CD14-positive monocyte (primary cell): ENCODE data around the gene MOCOS. TPM values are rescaled to one million over a fixed set of nuclear protein-coding genes. Genes with fewer than 3 reads are reported as not detected.

Experiments
- DNase-seq, 3 donors: peaks; one replicate each; pipeline ENCODE4 v3.0.0-alpha.2; 2011 to 2022
- H2AFZ ChIP-seq: 2 replicates; pipeline ENCODE4 v1.6.0; 2012; ENCODE audit warnings: mild to moderate bottlenecking, low read depth, low read length, inconsistent platforms; ENCODE audit not compliant: insufficient read depth, poor library complexity, severe bottlenecking
- H3K27ac ChIP-seq, 2 donors: 1 replicate in 1 of 2; 2 replicates in 1 of 2; pipeline ENCODE4 v1.5.1; 2012 to 2013; ENCODE audit warnings: low read length in 2 of 2, control low read depth in 1 of 2, inconsistent platforms in 1 of 2, low read depth in 1 of 2, mild to moderate bottlenecking in 1 of 2
- H3K27me3 ChIP-seq, 2 donors: one replicate each; pipeline versions ENCODE4 v1.6.0 to v1.6.1; 2011 to 2013; ENCODE audit warnings: low read length in 2 of 2; ENCODE audit not compliant: control insufficient read depth in 2 of 2, insufficient read depth in 2 of 2
- H3K36me3 ChIP-seq, 2 donors: replicated peaks in 1 of 2; 1 replicate in 1 of 2; 2 replicates in 1 of 2; pipeline versions ENCODE4 v1.5.1 to v1.6.1; 2012 to 2013; ENCODE audit warnings: low read length in 2 of 2, control low read depth in 1 of 2, inconsistent platforms in 1 of 2, mild to moderate bottlenecking in 1 of 2; ENCODE audit not compliant: insufficient read depth in 2 of 2, control insufficient read depth in 1 of 2
- H3K4me1 ChIP-seq, 2 donors: 1 replicate in 1 of 2; 2 replicates in 1 of 2; pipeline versions ENCODE4 v1.5.1 to v1.6.1; 2012 to 2013; ENCODE audit warnings: low read length in 2 of 2, control low read depth in 1 of 2, inconsistent platforms in 1 of 2, mild to moderate bottlenecking in 1 of 2, moderate library complexity in 1 of 2; ENCODE audit not compliant: insufficient read depth in 2 of 2, control insufficient read depth in 1 of 2
- H3K4me2 ChIP-seq: replicated peaks from 2 replicates; pipeline ENCODE3; 2012; ENCODE audit warnings: low read length, moderate library complexity, mild to moderate bottlenecking; ENCODE audit not compliant: poor library complexity, severe bottlenecking; ENCODE audit errors: extremely low read depth
- H3K4me3 ChIP-seq, 3 experiments: fragments of 200-600 bp in 1 of 3; sonication (generic) in 1 of 3; replicated peaks in 1 of 3; 1 replicate in 2 of 3; 2 replicates in 1 of 3; pipeline ENCODE4 v1.5.1; 2011 to 2013; ENCODE audit warnings: low read length in 3 of 3, mild to moderate bottlenecking in 3 of 3, control low read depth in 2 of 3, low read depth in 2 of 3, inconsistent platforms in 1 of 3, moderate library complexity in 1 of 3
- H3K79me2 ChIP-seq: 2 replicates; pipeline ENCODE4 v1.6.0; 2012; ENCODE audit warnings: mild to moderate bottlenecking, control low read depth, inconsistent platforms, low read length, moderate library complexity; ENCODE audit not compliant: insufficient read depth
- H3K9ac ChIP-seq: 2 replicates; pipeline ENCODE4 v1.6.0; 2017; ENCODE audit warnings: low read length, mild to moderate bottlenecking; ENCODE audit not compliant: insufficient read depth, poor library complexity, severe bottlenecking
- H3K9me3 ChIP-seq, 2 donors: replicated peaks in 1 of 2; 1 replicate in 1 of 2; 2 replicates in 1 of 2; pipeline versions ENCODE4 v1.5.1 to v1.6.1; 2012 to 2013; ENCODE audit warnings: low read length in 2 of 2, control low read depth in 1 of 2; ENCODE audit not compliant: control insufficient read depth in 1 of 2, insufficient read depth in 1 of 2
- H4K20me1 ChIP-seq: 2 replicates; pipeline ENCODE4 v1.6.0; 2012; ENCODE audit warnings: mild to moderate bottlenecking, low read length, control low read depth, moderate library complexity; ENCODE audit not compliant: insufficient read depth
- H3K27ac Mint-ChIP-seq, 7 donors: one replicate each; pipeline ENCODE4 v1.8.0; 2020; ENCODE audit warnings: mild to moderate bottlenecking in 7 of 7, mixed read lengths in 7 of 7, moderate library complexity in 6 of 7, inconsistent platforms in 2 of 7
- H3K27me3 Mint-ChIP-seq, 3 donors: one replicate each; pipeline ENCODE4 v1.8.0; 2021 to 2022; ENCODE audit warnings: low read depth in 3 of 3, mild to moderate bottlenecking in 3 of 3, mixed read lengths in 3 of 3, moderate library complexity in 3 of 3, inconsistent platforms in 1 of 3
- H3K36me3 Mint-ChIP-seq, 2 donors: one replicate each; pipeline ENCODE4 v1.8.0; 2020; ENCODE audit warnings: mixed read lengths in 2 of 2, inconsistent platforms in 1 of 2, mild to moderate bottlenecking in 1 of 2
- H3K4me1 Mint-ChIP-seq: one replicate; pipeline ENCODE4 v1.8.0; 2020; ENCODE audit warnings: mild to moderate bottlenecking, mixed read lengths
- H3K4me3 Mint-ChIP-seq, 2 donors: one replicate each; pipeline ENCODE4 v1.8.0; 2020; ENCODE audit warnings: mild to moderate bottlenecking in 2 of 2, mixed read lengths in 2 of 2, moderate library complexity in 1 of 2
- H3K9me3 Mint-ChIP-seq, 7 donors: one replicate each; pipeline ENCODE4 v1.8.0; 2020 to 2022; ENCODE audit warnings: mixed read lengths in 7 of 7, mild to moderate bottlenecking in 6 of 7, moderate library complexity in 6 of 7, inconsistent platforms in 2 of 7
- CTCF ChIP-seq: fragments of 200-600 bp; IDR thresholded peaks from one replicate; pipeline ENCODE4 v1.8.0; 2022; ENCODE audit warnings: antibody characterized with exemption, mild to moderate bottlenecking
- WGBS: methylation state at CpG from one replicate; pipeline ENCODE4 v1.1.5; 2013; ENCODE audit warnings: missing lambda C conversion rate; ENCODE audit not compliant: insufficient coverage; 5-methylcytosine and 5-hydroxymethylcytosine counted together
- intact Hi-C, 2 donors: fragments of 100-400 bp; cut with micrococcal nuclease; formaldehyde crosslinking; loops; one replicate each; pipeline versions ENCODE4 v1.15.0 to v1.15.1; 2023
- polyA plus RNA-seq, 3 donors: library from polyadenylated mRNA; depleted of rRNA in 1 of 3; unstranded in 2 of 3; stranded (reverse) in 1 of 3; fragments of 300-500 nt in 2 of 3; fragments of >200 nt in 1 of 3; fragmentation: Illumina TruSeq in 2 of 3; gene quantifications; 1 replicate in 2 of 3; 2 replicates in 1 of 3; pipeline ENCODE4 v1.2.3, GENCODE V29; 2012 to 2021

The MOCOS gene
- polyA plus RNA-seq, 3 donors = 0.03 to 0.05 TPM; not detected in 1

- TF ChIP-seq CTCF = no peak
- Histone ChIP-seq H3K9me3 (no peaks in the 10 kb centered on the region), H3K9ac (no peak overlapping the region), H2AFZ (no peak overlapping the region), H3K36me3 (no peaks in the 10 kb centered on the region), H3K4me3 (no peak overlapping the region), H3K79me2 (no peaks in the 10 kb centered on the region), H3K4me2 (no peak overlapping the region), H3K27me3 (peaks cover 27 to 35% of the 10 kb centered on the region in 2 donors), H4K20me1 (no peaks in the 10 kb centered on the region), H3K27ac (no peak overlapping the region), H3K4me1 (no peaks in the 10 kb centered on the region)
- H3K27me3 Mint-ChIP-seq = peaks cover 27 to 61% (median 28%) of the 10 kb centered on the region in 3 donors
- no peak overlapping the region for H3K27ac Mint-ChIP-seq
- H3K36me3 Mint-ChIP-seq = no peaks in the 10 kb centered on the region
- no peaks in the 10 kb centered on the region for H3K9me3 Mint-ChIP-seq
- no peaks in the 10 kb centered on the region for H3K4me1 Mint-ChIP-seq
- intact Hi-C loops = no loop called here
- DNase-seq = no peak
- no CpG with 5 or more reads among the region's 3 CpGs for WGBS
- no peak overlapping the region for H3K4me3 Mint-ChIP-seq
Measured at GRCh38 chr18:36304723-36305122, 117.4 kb downstream of the MOCOS start.

GRCh38 chr18:36305375-36305774 lies 118.1 kb downstream of the MOCOS start:
- Mint-ChIP-seq H3K4me1 (no peaks in the 10 kb centered on the region), H3K9me3 (no peaks in the 10 kb centered on the region), H3K36me3 (no peaks in the 10 kb centered on the region), H3K27ac (no peak overlapping the region), H3K27me3 (peaks cover 23 to 56% (median 25%) of the 10 kb centered on the region in 3 donors), H3K4me3 (no peak overlapping the region)
- Histone ChIP-seq H3K4me3 (no peak overlapping the region), H3K9ac (no peak overlapping the region), H3K4me2 (no peak overlapping the region), H4K20me1 (no peaks in the 10 kb centered on the region), H3K36me3 (no peaks in the 10 kb centered on the region), H3K27ac (no peak overlapping the region), H3K79me2 (no peaks in the 10 kb centered on the region), H3K27me3 (peaks cover 21 to 28% of the 10 kb centered on the region in 2 donors), H2AFZ (no peak overlapping the region), H3K9me3 (no peaks in the 10 kb centered on the region), H3K4me1 (no peaks in the 10 kb centered on the region)
- DNase-seq = no peak
- TF ChIP-seq CTCF = no peak
- 0% methylated on average over 1 of the region's 2 CpGs for WGBS
- intact Hi-C loops = no loop called here
